ENCODE data around the gene ARL10. TPM values are rescaled to one million over a fixed set of nuclear protein-coding genes. Genes with fewer than 3 reads are reported as not detected.

The ARL10 gene
- total and polyA plus RNA-seq, 2 donors (not counting 1 experiment from before 2014, with no cell fraction given) = 13.1 to 27.9 TPM

DNA sequence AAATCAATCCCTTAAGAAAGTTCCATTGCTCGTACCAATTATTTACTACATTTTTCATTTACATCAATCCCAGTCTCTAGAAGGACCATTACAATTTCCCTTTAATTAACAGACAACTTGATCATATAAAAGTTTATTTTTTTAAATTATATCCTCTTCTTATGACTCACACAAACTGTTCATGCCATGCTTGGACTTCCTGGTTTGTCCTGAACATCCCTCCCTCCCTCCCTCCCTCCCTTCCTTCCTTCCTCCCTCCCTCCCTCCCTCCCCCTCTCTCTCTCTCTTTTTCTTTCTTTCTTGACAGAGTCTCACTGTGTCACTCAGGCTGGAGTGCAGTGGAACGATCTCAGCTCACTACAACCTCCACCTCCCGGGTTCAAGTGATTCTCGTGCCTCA is 62.7 kb downstream of the ARL10 start:
- Histone ChIP-seq H3K27ac (ENCODE audit: low read length in 2 of 2) (no peak overlapping the region), H3K9ac (ENCODE audit: low read length) (no peak overlapping the region), H3K4me2 (replicated peaks; ENCODE audit: low read depth, low read length, poor library complexity, severe bottlenecking) (no peak overlapping the region), H2AFZ (ENCODE audit: insufficient read depth, low read depth, low read length, poor library complexity, severe bottlenecking) (no peak overlapping the region), H3K79me2 (ENCODE audit: control insufficient read depth, insufficient read depth, low read length) (no peaks in the 10 kb centered on the region), H3K4me3 (ENCODE audit: control extremely low read depth in 1 of 5, extremely low read depth in 1 of 5, insufficient read depth in 1 of 5, low read depth in 2 of 5, low read length in 4 of 5) (no peak overlapping the region), H3K9me3 (ENCODE audit: control extremely low read depth in 1 of 3, control insufficient read depth in 2 of 3, insufficient read depth in 1 of 3, low read length in 2 of 3) (peaks cover 0 to 3% (median 0%) of the 10 kb centered on the region in 3 donors), H3K36me3 (replicated peaks in 1 of 2; ENCODE audit: control extremely low read depth in 1 of 2, control insufficient read depth in 1 of 2, extremely low read depth in 1 of 2, insufficient read depth in 2 of 2, low read length in 1 of 2) (no peaks in the 10 kb centered on the region), H3K27me3 (replicated peaks in 1 of 4; ENCODE audit: control extremely low read depth in 1 of 4, control insufficient read depth in 3 of 4, insufficient read depth in 4 of 4, low read length in 3 of 4) (peaks cover 0 to 3% (median 0%) of the 10 kb centered on the region in 4 experiments), H4K20me1 (ENCODE audit: control insufficient read depth, insufficient read depth, low read length, poor library complexity, severe bottlenecking) (no peaks in the 10 kb centered on the region), H3K4me1 (ENCODE audit: control insufficient read depth in 2 of 2, insufficient read depth in 2 of 2, low read length in 2 of 2) (no peaks in the 10 kb centered on the region)
- H3K27me3 Mint-ChIP-seq = peaks cover 8% of the 10 kb centered on the region
- ChIA-PET POLR2A (no interaction called here), CTCF (interaction anchor here (1.3 kb wide), 2 partner anchors 11 to 20 kb away, joined by 4 to 5 read pairs; partner anchors contain the start of gene FAF2)
- no peak overlapping the region for H3K27ac Mint-ChIP-seq
- intact Hi-C loops (cut with micrococcal nuclease) = no loop called here
- no peak for DNase-seq
- 80% methylated on average over 3 of the region's 4 CpGs for WGBS (ENCODE audit: insufficient coverage)
- no peaks in the 10 kb centered on the region for H3K9me3 Mint-ChIP-seq (ENCODE audit: insufficient read depth)
- no peak overlapping the region for H3K4me3 Mint-ChIP-seq
- H3K4me1 Mint-ChIP-seq = no peaks in the 10 kb centered on the region
- ATAC-seq (ENCODE audit: low read depth) = no peak
- TF ChIP-seq, protein P1, sequence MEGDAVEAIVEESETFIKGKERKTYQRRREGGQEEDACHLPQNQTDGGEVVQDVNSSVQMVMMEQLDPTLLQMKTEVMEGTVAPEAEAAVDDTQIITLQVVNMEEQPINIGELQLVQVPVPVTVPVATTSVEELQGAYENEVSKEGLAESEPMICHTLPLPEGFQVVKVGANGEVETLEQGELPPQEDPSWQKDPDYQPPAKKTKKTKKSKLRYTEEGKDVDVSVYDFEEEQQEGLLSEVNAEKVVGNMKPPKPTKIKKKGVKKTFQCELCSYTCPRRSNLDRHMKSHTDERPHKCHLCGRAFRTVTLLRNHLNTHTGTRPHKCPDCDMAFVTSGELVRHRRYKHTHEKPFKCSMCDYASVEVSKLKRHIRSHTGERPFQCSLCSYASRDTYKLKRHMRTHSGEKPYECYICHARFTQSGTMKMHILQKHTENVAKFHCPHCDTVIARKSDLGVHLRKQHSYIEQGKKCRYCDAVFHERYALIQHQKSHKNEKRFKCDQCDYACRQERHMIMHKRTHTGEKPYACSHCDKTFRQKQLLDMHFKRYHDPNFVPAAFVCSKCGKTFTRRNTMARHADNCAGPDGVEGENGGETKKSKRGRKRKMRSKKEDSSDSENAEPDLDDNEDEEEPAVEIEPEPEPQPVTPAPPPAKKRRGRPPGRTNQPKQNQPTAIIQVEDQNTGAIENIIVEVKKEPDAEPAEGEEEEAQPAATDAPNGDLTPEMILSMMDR (IDR thresholded peaks at IDR 0.05) = no peak

DNA sequence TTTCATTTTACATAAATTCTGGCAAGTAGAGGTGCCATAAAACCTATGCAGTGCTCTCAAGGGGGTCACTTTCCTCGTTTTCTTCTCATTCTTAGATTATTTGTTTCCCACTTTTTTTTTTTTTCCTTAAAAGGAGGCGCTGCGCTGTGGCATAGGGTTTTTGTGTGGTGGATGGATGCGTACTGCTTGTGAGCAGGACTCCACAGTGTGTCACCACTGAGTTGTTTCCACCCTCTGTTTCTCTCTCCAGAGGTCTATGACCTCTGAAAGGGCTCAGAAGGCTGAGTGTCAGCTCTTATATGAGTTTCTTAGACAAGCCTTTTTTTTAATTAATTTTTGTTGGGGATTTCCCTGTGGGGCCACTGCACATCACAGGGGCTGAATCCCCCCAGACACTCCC is 64.7 kb downstream of the ARL10 start:
- Histone ChIP-seq H3K4me1 (ENCODE audit: control insufficient read depth in 2 of 2, insufficient read depth in 2 of 2, low read length in 2 of 2) (no peaks in the 10 kb centered on the region), H3K79me2 (ENCODE audit: control insufficient read depth, insufficient read depth, low read length) (no peaks in the 10 kb centered on the region), H3K9me3 (ENCODE audit: control extremely low read depth in 1 of 3, control insufficient read depth in 2 of 3, insufficient read depth in 1 of 3, low read length in 2 of 3) (peaks cover 0 to 3% (median 0%) of the 10 kb centered on the region in 3 donors), H3K27me3 (replicated peaks in 1 of 4; ENCODE audit: control extremely low read depth in 1 of 4, control insufficient read depth in 3 of 4, insufficient read depth in 4 of 4, low read length in 3 of 4) (peaks cover 0 to 3% (median 0%) of the 10 kb centered on the region in 4 experiments), H3K36me3 (replicated peaks in 1 of 2; ENCODE audit: control extremely low read depth in 1 of 2, control insufficient read depth in 1 of 2, extremely low read depth in 1 of 2, insufficient read depth in 2 of 2, low read length in 1 of 2) (no peaks in the 10 kb centered on the region), H3K9ac (ENCODE audit: low read length) (no peak overlapping the region), H4K20me1 (ENCODE audit: control insufficient read depth, insufficient read depth, low read length, poor library complexity, severe bottlenecking) (no peaks in the 10 kb centered on the region), H3K27ac (ENCODE audit: low read length in 2 of 2) (no peak overlapping the region), H2AFZ (ENCODE audit: insufficient read depth, low read depth, low read length, poor library complexity, severe bottlenecking) (no peak overlapping the region), H3K4me3 (ENCODE audit: control extremely low read depth in 1 of 5, extremely low read depth in 1 of 5, insufficient read depth in 1 of 5, low read depth in 2 of 5, low read length in 4 of 5) (no peak overlapping the region), H3K4me2 (replicated peaks; ENCODE audit: low read depth, low read length, poor library complexity, severe bottlenecking) (no peak overlapping the region)
- intact Hi-C loops (cut with micrococcal nuclease) = no loop called here
- Mint-ChIP-seq H3K27me3 (peaks cover 4% of the 10 kb centered on the region), H3K9me3 (ENCODE audit: insufficient read depth) (no peaks in the 10 kb centered on the region), H3K4me1 (no peaks in the 10 kb centered on the region), H3K4me3 (no peak overlapping the region), H3K27ac (no peak overlapping the region)
- ChIA-PET CTCF (interaction anchor here (0.6 to 1.9 kb wide), 3 partner anchors 18 to 143 kb away, joined by 3 to 4 read pairs (median 3); partner anchors contain the start of gene FAF2), POLR2A (no interaction called here)
- DNase-seq (no peak), ATAC-seq (ENCODE audit: low read depth) (no peak)
- no peak for TF ChIP-seq EZH2 (IDR thresholded peaks at IDR 0.05; ENCODE audit: borderline replicate concordance, insufficient read depth, low read depth, low read length, poor library complexity, severe bottlenecking)
- TF ChIP-seq, protein P1 (IDR thresholded peaks at IDR 0.05) = no peak
- no CpG with 5 or more reads among the region's 4 CpGs for WGBS (ENCODE audit: insufficient coverage)

Small RNA genes lying within 50 kb of the gene (small RNA-seq; reads per million reads assigned to genes)
- 2.3 reads per million, percentile 25 among the genes with 10 or more reads in this experiment for gene MIR1271 (ENCODE audit: insufficient read length, low read depth, low replicate concordance)

Other genes with a start within 250 kb of the ARL10 start
- gene SIMC1, start 127.1 kb upstream of the ARL10 start, total RNA-seq = 63.5 and 63.8 TPM in 2 replicates
- gene SIMC1, start 127.1 kb upstream of the ARL10 start, polyA plus RNA-seq = 18.7 and 20.6 TPM in 2 replicates
- 82.9 and 88.1 TPM in 2 replicates for gene KIAA1191, start 3.7 kb upstream of the ARL10 start, total RNA-seq
- 43.6 and 61.2 TPM in 2 replicates for gene KIAA1191, start 3.7 kb upstream of the ARL10 start, polyA plus RNA-seq
- gene NOP16, start 23.1 kb downstream of the ARL10 start, total RNA-seq = 25.0 and 25.1 TPM in 2 replicates
- 27.8 and 35.5 TPM in 2 replicates for gene NOP16, start 23.1 kb downstream of the ARL10 start, polyA plus RNA-seq
- gene HIGD2A, start 23.3 kb downstream of the ARL10 start, total RNA-seq = 70.1 and 80.1 TPM in 2 replicates
- gene HIGD2A, start 23.3 kb downstream of the ARL10 start, polyA plus RNA-seq = 102 and 212 TPM in 2 replicates
- 29.6 and 29.9 TPM in 2 replicates for gene CLTB, start 51.1 kb downstream of the ARL10 start, total RNA-seq
- gene CLTB, start 51.1 kb downstream of the ARL10 start, polyA plus RNA-seq = 41.7 and 48.0 TPM in 2 replicates
- gene FAF2, start 82.9 kb downstream of the ARL10 start, total RNA-seq = 35.1 and 41.3 TPM in 2 replicates
- 10.9 and 16.0 TPM in 2 replicates for gene FAF2, start 82.9 kb downstream of the ARL10 start, polyA plus RNA-seq
- gene RNF44, start 171.9 kb downstream of the ARL10 start, total RNA-seq = 220 and 231 TPM in 2 replicates
- 262 and 299 TPM in 2 replicates for gene RNF44, start 171.9 kb downstream of the ARL10 start, polyA plus RNA-seq
- 1.7 TPM in 2 replicates for gene CDHR2, start 183.9 kb downstream of the ARL10 start, total RNA-seq
- gene CDHR2, start 183.9 kb downstream of the ARL10 start, polyA plus RNA-seq = 0.04 and 0.25 TPM in 2 replicates
- gene GPRIN1, start 244.7 kb downstream of the ARL10 start, total RNA-seq = 2.1 and 2.7 TPM in 2 replicates
- gene GPRIN1, start 244.7 kb downstream of the ARL10 start, polyA plus RNA-seq = 0.35 and 0.72 TPM in 2 replicates